Measurements from ENCODE around the gene MTHFD1. TPM values are rescaled to one million over a fixed set of nuclear protein-coding genes. Genes with fewer than 3 reads are reported as not detected.

Gene MTHFD1
- total RNA-seq, 4 donors from 2014 or later, result 27.6 to 66.0 (median 53.8) TPM

DNA sequence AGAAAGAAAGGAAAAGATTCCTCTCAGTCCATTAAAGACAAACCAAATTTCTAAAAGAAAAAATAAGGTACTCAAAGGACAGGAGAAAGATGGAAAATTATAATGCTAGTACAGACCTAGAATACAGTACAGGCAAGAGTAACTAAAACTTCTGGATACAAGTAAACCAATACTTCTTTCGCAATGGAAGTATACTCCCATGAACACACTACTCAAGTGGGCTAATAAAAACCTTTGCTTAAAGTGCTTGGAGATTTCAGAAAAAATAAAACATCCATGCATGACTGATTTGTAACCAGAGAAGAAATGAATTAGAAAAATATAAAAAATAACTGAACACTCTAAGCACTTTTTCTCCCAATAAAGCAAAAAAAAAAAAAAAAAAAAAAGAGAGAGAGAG is 111.9 kb downstream of the MTHFD1 start:
- TF ChIP-seq, protein P1, sequence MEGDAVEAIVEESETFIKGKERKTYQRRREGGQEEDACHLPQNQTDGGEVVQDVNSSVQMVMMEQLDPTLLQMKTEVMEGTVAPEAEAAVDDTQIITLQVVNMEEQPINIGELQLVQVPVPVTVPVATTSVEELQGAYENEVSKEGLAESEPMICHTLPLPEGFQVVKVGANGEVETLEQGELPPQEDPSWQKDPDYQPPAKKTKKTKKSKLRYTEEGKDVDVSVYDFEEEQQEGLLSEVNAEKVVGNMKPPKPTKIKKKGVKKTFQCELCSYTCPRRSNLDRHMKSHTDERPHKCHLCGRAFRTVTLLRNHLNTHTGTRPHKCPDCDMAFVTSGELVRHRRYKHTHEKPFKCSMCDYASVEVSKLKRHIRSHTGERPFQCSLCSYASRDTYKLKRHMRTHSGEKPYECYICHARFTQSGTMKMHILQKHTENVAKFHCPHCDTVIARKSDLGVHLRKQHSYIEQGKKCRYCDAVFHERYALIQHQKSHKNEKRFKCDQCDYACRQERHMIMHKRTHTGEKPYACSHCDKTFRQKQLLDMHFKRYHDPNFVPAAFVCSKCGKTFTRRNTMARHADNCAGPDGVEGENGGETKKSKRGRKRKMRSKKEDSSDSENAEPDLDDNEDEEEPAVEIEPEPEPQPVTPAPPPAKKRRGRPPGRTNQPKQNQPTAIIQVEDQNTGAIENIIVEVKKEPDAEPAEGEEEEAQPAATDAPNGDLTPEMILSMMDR (IDR thresholded peaks at IDR 0.05), result no peak
- no peak for TF ChIP-seq POLR2A (IDR thresholded peaks at IDR 0.05)
- 94 to 96% methylated on average over 1 of the region's 1 CpG for WGBS, 2 donors
- peaks cover 0 to 10% (median 0%) of the 10 kb centered on the region in 3 donors for H3K36me3 ChIP-seq
- H3K9me3 ChIP-seq, result no peaks in the 10 kb centered on the region
- no peak for DNase-seq
- no peaks in the 10 kb centered on the region for H3K27me3 ChIP-seq
- peaks cover 26 to 37% (median 29%) of the 10 kb centered on the region in 3 donors for H3K4me1 ChIP-seq
- H3K4me3 ChIP-seq, result no peak overlapping the region
- intact Hi-C loops (cut with DNase I), result no loop called here
- no peak overlapping the region for H3K27ac ChIP-seq

GRCh38 chr14:64501411-64502171 is 113.4 kb downstream of the MTHFD1 start:
- TF ChIP-seq POLR2A (IDR thresholded peaks at IDR 0.05), result peak in 1 of 4 donors; percentile 11
- TF ChIP-seq, protein P1 (IDR thresholded peaks at IDR 0.05), result no peak
- Histone ChIP-seq H3K9me3 (no peaks in the 10 kb centered on the region), H3K36me3 (no peaks in the 10 kb centered on the region), H3K4me3 (peak overlapping the region in 3 of 4 donors; percentile 85 to 96 (median 89)), H3K4me1 (peaks cover 33 to 50% (median 36%) of the 10 kb centered on the region in 3 donors), H3K27me3 (no peaks in the 10 kb centered on the region), H3K27ac (peak overlapping the region; percentile 99 to 100 (median 100))
- intact Hi-C loops (cut with DNase I), result no loop called here
- 17 to 20% methylated on average over 6 to 8 of the region's 8 CpGs for WGBS, 2 donors
- DNase-seq, result no peak

DNA sequence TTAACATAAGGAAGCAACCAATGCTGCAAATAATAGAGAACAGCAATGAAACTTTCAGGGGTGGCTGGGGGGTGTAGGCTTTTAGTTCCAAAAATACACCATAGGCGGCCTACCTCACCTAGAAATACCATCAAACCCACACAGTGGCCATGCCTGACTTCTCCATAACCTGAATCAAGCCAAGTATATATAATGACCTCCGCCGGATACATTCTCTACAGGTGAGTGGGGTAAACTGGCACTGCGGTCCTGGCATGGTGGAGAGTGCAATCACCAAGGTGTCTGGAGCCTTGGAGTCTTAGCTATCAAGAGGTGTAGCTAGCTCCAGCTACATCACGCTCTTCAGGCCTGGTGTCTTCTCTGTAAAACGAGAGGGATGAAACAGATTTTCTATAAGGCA is 114.3 kb downstream of the MTHFD1 start:
- Histone ChIP-seq H3K9me3 (no peaks in the 10 kb centered on the region), H3K27ac (peak overlapping the region; percentile 99 to 100 (median 100)), H3K4me3 (peak overlapping the region; percentile 85 to 96 (median 92)), H3K27me3 (no peaks in the 10 kb centered on the region), H3K36me3 (no peaks in the 10 kb centered on the region), H3K4me1 (peaks cover 42 to 58% (median 45%) of the 10 kb centered on the region in 3 donors)
- no peak for DNase-seq
- TF ChIP-seq, protein P1 (IDR thresholded peaks at IDR 0.05), result no peak
- no peak for TF ChIP-seq POLR2A (IDR thresholded peaks at IDR 0.05)
- intact Hi-C loops (cut with DNase I), result no loop called here
- 18 to 20% methylated on average over 4 to 6 of the region's 6 CpGs for WGBS, 2 donors

DNA sequence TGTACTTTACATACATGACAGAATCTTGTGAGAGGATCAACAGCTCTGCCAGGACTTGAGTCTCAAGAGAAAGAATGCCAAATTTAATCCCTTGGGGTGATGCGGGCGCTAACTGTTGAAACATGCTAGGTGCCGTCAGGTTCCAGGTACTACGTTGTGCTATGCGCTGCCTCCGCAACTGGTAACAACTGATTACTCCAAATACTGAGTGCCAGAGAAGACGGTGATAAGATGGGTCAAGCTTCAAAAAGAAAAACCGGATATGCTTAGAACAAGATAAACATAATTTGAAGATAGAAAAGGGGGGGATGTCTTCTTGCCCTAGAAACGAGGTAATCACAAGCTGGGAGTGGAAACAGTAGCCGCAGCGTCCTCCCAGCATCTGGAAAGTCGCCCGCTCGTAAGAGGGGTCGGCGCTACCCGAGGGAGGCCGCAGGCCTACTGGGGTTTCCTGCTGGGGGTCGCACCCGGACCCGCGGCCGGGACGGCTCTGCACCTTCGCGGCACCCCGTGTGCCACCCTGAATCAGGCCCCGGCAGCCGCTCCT is 114.8 kb downstream of the MTHFD1 start:
- TF ChIP-seq, protein P1 (IDR thresholded peaks at IDR 0.05), result no peak
- no peak for TF ChIP-seq POLR2A (IDR thresholded peaks at IDR 0.05)
- H3K4me3 ChIP-seq, result peak overlapping the region; percentile 85 to 96 (median 92)
- no peaks in the 10 kb centered on the region for H3K36me3 ChIP-seq
- 0 to 2% methylated on average over 27 of the region's 29 CpGs for WGBS, 2 donors
- peak overlapping the region; percentile 99 to 100 (median 100) for H3K27ac ChIP-seq
- H3K9me3 ChIP-seq, result no peaks in the 10 kb centered on the region
- H3K27me3 ChIP-seq, result no peaks in the 10 kb centered on the region
- peaks cover 44 to 64% (median 49%) of the 10 kb centered on the region in 3 donors for H3K4me1 ChIP-seq
- no peak for DNase-seq
- intact Hi-C loops (cut with DNase I), result no loop called here
